GM19372 (cell line): ENCODE measurements around the gene FAM180B.
"Not testable (repeated sequence)": the region's sequence is repeated elsewhere in the genome, so short reads cannot be mapped to it uniquely, and the experiment has no call there.

Source experiments
- ATAC-seq: cut with Tn5 transposase; IDR thresholded peaks from one replicate; pipeline ENCODE4 v1.9.1; 2021; ENCODE audit warnings: mild to moderate bottlenecking, low read depth, moderate library complexity; ENCODE audit not compliant: unreplicated experiment

Gene FAM180B, protein sequence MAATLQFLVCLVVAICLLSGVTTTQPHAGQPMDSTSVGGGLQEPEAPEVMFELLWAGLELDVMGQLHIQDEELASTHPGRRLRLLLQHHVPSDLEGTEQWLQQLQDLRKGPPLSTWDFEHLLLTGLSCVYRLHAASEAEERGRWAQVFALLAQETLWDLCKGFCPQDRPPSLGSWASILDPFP

DNA sequence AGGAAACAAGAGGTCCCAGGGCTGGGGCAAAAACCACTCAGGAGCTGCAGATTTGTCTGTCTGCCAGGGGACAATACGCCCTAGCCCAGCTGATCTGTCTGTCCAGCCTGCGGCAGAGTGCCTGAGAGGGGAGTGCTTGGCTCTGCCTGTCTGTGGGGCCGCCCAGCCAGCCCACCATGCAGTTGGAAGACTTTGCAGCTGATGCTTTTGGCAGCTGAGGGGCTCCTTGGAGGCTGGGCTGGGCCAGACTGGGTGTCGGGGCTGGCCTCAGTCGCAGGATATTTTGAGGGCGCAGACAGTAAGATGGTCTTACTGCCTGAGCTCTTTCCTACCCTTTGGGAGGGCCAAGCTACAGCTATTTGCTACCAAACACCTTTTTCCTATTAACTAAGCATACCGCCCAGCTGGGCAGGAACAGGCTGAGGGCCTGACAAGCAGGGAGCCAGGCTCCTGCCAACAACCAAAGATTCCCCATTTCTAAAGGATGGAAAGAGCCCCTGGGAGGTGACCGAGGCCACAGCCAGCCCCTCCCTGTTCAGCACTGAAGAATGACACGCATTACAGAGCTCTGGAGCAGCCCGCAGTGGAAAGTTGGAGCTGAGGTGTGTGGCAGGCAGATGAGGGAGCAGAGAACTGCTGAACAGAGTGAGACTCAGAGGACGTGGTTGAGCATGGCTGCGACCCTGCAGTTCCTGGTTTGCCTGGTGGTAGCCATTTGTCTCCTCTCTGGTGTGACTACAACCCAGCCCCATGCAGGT is at the start of gene FAM180B:
Gene FAM180B, plus strand, starts transcription at position 581 of the 758 bp plus-strand sequence. Its CDS starts 91 bp downstream, at position 672.
- no peak for ATAC-seq

DNA sequence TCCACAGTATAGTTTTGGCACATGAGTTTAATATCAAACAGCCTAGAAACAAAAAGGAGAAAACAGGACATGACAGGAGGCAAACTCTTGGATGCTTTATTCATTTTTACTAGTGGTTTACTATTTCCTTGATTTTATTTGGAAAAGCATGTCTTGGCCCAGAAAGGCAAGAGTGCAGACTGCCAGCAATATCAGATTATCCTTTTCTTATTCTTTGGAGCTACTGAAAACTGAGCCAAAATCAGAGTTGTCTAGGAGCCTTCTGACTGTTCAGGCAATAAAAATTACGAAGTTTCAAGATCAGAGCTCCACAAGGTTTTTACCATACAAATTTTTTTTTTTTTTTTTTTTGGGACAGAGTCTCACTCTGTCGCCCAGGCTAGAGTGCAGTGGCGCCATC is 49.6 kb upstream of the FAM180B start:
- ATAC-seq = no peak

DNA sequence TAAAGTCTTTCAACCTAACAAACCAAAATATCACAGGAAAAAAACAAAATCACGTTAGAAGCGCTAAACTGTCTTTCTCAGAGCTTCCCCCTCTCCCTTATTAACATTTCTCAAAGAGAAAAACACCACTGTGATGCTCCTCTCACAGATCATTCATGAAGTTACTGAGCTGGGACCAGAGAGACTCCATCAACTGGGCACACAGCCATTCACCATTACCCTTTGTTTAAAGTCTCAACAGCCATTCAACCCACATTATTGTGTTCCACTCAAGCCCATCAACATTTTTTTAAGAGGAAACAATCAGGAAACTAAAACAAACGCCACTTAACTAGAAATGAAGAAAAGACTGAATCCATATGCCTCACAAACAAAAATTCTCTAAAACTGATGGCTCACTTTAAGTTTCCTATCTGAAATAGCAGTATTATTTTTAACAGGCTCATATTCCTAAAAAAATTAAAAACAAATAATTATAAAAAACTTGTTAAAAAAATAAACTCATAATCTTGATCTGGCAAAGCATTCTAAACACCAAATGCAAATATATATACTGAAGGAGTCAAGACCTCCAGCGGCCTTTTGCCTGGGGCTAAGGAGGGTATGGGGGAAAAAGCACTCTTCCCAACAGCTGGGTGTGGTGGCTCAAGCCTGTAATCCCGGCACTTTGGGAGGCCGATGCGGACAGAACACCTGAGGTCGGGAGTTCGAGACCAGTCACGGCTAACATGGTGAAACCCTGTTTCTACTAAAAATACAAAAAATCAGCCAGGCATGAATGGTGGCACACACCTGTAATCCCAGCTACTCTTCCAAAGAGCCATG is 47.5 kb upstream of the FAM180B start:
- ATAC-seq = no peak

DNA sequence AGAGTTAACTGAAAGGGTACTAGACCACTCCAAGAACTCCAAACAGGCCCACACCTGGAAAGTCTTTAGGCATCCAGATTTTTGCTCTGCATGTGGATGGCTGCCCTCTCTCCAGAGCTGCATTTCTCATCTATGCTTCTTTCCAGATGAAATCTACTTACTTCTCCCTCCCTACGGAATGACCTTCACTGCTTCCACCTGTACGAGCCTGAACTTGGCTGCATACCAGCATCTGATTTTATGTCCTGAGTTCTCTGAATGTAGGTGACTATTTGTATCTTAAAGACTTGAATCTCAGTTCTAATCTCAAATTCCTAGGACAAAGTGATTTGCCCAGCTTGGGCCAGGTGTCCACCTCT is 46.8 kb upstream of the FAM180B start:
- no peak for ATAC-seq

DNA sequence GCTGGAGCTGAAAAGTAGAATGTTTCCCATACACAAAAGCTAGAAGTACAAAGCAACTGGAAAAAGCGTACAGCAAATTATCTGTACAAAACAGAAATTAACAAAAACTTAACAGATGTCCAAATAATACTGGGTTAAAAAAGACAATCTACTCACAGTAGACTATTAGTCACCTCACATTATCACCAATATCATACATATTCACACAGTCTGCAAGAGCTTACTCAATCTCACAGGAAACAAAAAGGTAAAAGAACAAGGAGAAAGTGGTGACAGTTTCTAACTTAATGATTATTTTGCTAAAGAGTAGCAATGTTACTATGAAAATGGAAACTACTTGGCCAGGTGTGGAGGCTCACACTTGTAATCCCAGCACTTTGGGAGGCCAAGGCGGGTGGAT is 45.4 kb upstream of the FAM180B start:
- no peak for ATAC-seq

DNA sequence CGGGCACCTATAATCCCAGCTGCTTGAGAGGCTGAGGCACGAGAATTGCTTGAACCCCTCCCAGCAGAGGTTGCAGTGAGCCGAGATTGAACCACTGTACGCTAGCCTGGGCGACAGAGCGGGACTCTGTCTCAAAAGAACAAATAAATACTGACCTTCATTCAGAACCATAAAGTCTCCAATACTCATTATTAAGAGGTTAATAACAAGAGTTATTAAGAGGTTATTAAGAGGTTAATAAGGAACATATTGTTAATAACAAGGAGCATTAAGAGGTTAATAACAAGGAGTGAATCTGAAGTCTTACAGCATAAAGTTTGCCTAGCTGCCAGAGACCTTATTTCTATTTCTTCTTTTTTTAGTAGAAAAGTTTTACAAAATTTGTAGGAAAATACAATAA is 41.2 kb upstream of the FAM180B start:
- no peak for ATAC-seq

DNA sequence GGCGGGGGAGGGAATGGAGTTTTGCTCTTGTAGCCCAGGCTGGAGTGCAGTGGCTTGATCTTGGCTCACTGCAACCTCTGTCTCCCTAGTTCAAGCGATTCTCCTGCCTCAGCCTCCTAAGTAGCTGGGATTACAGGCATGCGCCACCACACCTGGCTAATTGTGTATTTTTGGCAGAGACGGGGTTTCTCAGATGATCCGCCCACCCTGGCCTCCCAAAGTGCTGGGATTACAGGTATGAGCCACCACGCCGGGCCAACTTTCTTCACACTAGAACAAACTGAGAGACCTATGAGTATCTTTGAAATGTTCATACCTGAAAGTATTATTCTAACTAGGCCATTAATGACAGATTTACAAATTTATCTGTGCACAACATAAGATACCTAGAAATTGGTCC is 40.2 kb upstream of the FAM180B start:
- ATAC-seq = not testable (repeated sequence)

DNA sequence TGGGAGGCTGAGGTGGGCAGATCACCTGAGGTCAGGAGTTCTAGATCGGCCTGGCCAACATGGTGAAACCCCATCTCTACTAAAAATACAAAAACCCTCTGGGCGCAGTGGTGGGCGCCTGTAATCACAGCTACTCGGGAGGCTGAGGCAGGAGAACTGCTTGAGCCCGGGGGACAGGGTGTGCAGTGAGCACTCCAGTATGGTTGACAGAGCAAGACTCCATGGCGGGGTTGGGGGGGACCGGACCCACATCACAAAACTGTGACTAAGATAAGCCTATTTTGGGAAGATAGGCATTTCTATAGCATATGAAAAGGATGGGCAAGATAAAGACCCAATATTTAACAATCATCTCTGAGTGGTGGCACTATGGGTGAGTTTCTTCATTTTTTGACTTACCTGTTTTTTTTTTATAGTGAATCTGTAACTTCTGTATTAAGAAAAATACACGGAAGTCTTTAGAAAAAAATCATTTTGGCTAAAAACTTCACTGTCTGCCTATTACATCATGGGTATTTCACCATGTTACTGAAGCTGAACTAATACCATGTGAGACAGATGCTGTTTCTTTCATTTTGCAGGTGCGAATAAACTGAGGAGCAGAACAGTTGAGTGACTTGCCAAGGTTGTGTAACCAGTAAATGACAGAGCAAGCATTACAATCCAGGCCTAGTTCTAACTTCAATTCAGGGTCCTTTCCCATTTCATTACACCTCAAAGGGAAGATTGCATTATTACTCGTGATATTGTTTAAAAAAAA is 36.0 kb upstream of the FAM180B start:
- no peak for ATAC-seq

DNA sequence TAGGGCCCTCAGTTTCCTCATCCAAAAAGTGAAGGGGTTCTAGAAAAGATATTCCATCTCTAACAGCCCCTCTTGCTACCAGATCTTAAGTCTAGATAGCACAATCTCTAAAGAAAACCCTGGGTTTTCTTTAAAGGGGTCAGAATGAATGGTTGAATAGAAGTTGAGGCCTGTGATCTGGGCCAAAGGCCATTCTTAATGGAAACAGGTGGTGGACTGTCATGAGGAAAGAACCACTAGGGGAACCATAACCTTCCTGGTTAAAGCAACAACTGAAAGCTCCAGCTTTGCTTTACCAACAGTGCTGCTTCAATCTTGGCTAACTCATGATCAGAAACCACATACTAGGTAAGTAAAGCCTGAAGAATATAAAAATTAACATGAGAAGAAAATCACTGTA is 35.4 kb upstream of the FAM180B start:
- no peak for ATAC-seq

DNA sequence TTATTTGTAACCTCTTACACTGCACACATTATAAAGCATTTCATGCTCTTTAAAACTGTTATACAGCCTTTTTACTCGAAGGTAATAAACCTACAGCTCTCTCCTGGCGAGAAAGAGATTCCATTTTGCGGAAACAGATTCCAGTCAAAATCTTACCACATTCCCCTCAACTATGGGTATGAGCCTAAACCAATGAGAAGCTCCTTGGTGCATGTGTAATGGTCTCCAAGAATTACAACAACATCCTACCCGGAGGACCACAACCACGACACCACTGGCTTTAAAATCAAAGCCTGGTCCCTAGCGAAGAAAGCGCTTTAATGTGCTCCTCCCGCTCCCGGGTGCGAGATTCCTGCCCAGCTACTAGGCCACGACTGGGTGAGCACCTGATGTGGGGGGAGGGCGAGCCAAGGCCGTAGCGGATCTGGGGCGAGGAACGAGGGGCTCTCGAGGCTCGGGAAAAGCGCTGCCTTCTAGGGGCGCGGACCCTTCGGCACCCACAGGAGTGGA is 34.4 kb upstream of the FAM180B start:
- ATAC-seq = no peak

DNA sequence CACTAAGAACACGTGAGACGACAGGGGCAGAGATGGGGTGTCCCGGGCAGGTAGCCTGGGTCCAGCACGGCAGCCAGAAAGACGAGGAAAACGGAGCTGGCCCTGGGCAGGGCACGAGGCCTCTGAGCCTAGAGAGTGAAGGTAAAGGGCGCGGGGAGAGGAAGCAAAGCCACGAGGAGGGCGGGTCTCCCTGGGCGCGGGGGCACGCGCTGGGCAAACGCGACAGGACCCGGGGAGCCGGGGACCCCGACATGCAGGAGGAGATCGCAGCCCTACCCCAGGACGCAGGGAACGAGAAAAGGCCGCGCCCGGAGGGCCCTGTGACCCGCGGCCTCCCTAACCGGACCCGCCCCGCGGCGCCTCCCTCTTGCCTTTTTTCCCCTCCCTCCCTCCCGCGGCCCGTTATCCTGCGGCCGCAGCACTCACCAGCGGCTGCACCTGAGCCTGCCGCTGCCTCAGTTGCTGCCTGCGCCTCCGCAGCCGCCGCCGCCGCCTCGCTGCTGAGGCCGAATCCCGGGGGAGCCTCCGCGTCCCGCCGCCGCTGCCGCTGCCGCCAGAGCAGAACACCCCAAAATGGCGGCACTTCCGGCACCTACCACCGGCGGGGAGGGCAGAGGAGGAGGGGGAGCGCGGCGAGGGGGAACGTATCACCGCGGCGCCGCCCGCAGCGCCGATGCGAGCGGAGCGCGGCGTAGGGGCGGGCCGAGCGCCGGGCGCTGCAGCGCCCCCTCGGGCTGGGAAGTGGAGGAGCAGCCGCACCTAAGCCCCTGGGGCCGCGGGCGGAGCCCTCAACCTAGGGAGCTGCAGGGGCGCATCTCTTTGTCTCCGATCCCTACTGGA is 33.7 kb upstream of the FAM180B start, which contains the start of gene CELF1:
Gene CELF1, minus strand, starts transcription at position 567 of the 840 bp plus-strand sequence. CDS start 53,609 bp downstream, outside the sequence.
- ATAC-seq = peak; percentile 89

DNA sequence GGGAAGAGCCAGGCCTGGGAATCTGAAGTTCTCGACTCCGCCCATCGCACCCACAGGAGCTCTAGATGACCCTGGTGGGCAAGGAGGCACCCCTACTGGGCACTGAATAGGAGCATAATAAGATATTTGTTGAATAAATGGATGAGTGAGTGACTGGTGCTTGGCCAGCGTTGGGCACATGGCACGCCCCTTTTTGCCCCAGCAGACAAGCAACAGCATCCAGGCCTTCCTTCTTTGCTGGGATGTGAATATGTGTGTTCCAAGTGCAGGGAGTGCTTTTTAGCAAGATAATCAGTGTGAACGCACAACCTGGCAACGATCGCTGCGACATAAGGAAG is 33.1 kb upstream of the FAM180B start:
- peak; percentile 38 for ATAC-seq

DNA sequence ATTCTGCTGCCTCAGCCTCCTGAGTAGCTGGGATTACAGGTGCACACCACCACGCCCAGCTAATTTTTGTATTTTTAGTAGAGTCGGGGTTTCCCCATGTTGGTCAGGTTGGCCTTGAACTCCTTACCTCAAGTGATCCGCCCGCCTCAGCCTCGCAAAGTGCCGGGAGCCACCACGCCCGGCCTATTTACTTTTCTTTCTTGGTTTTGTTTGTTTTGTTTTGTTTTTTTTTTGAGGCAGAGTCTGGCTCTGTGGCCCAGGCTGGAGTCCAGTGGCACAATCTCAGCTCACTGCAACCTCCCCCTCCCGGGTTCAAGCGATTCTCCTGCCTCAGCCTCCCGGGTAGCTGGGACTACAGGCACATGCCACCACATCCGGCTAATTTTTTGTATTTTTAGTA is 29.5 kb upstream of the FAM180B start:
- not testable (repeated sequence) for ATAC-seq

DNA sequence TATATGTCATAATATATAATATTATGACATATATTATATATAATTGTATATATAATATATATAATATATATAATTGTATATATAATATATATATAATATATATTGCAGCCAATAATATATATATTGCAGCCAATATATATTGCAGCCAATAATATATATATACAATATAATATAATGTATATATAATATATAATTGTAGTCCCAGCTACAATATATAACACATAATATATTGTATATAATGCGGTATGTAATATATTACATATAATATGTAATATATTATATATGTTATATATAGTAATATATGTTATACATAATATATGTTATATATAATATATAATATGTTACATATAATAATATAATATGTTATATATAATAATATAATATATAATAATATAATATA is 27.8 kb upstream of the FAM180B start:
- no peak for ATAC-seq

DNA sequence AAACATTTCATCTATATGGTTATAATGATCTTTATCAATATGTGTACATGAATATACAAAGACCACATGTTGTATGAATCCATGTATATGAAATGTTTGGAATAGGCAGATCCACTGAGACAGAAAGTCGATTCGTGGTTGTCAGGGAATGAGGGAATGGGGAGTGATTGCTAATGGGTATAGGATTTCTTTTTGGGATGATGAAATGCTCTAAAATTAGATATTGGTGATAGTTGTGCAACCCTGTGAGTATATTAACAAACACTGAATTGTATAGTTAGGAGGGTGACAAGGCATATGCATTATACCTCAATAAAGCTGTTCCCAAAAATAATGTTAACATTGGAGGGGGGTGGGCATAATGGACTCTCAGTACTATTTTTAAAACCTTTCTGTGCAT is 26.1 kb upstream of the FAM180B start:
- no peak for ATAC-seq

DNA sequence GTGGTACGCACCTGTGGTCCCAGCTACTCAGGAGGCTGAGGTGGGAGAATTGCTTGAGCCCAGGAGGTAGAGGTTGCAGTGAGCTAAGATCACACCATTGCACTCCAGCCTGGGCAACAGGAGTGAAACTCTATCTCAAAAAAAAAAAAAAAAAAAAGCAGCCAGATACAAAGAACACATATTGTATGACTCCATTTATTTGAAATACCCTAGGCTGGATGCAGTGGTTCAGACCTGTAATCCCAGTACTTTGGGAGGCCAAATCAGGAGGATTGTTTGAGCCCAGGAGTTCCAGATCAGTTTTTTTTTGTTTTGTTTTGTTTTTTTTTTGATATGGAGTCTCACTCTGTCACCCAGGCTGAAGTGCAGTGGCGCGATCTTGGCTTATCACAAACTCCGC is 24.1 kb upstream of the FAM180B start:
- not testable (repeated sequence) for ATAC-seq

DNA sequence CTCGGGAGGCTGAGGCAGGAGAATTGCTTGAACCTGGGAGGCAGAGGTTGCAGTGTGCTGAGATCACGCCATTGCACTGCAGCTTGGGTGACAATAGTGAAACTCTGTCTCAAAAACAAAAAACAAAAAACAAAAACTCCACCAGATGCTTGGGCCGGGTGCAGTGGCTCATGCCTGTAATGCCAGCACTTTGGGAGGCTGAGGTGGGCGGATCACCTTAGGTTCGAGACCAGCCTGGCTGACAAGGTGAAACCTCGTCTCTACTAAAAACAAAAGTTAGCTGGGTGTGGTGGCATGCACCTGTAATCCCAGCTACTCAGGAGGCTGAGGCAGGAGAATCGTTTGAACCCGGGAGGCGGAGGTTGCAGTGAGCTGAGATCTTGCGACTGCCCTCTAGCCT is 22.1 kb upstream of the FAM180B start:
- not testable (repeated sequence) for ATAC-seq

DNA sequence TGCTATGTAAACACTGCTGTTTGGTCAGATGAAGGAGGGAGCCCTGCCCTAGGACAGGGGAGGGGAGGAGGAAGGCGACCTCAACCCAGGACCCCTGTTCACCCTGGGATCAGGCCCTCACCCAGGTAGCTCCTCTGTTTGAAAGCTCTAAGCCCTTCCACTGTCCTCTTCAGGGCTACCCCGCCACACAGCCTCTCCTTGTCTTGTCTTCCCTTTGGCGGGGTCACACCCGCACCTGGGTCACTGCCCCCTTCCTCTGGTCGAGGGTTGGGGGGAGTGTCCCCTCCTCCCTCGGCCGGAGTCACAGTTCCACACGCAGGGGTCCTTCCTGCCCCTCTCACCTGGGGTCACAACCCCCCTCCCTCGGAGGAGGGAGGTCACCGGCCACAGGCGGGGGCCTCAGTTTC is 21.5 kb upstream of the FAM180B start:
- ATAC-seq = peak; percentile 24

DNA sequence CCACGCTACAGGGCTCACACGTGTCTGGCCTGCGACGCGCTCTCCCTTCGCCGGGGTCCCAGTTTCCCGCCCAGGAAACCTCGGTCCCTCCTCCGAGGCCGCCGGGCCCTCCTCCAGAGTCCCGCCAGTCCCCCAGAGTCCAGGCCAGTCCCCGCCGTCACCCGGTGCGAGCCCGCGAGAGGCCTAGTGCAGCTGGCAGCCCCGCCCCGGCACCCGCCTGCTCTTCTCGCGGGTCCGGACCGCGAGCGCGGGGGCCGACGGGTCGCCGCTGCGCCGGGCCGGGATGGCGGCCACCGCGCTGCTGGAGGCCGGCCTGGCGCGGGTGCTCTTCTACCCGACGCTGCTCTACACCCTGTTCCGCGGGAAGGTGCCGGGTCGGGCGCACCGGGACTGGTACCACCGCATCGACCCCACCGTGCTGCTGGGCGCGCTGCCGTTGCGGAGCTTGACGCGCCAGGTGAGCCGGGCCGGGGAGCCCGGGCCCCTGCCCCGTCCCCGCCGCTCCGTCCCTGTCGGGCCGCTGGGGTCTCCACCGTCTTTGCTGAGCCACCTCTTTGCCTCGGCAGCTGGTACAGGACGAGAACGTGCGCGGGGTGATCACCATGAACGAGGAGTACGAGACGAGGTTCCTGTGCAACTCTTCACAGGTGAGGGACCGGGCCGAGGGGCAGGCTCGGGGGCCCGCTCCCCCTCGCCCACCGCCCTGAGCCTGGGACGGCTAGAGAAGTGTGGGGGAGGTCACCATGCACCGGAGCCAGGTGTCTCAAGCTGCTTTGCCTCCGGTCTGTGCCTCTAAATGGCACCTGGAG is 20.9 kb upstream of the FAM180B start, which contains the start of gene PTPMT1:
Gene PTPMT1, plus strand, starts transcription at position 260 of the 809 bp plus-strand sequence. Its CDS starts 24 bp downstream, at position 284.
- ATAC-seq = peak; percentile 79
